B cell (primary cell): Measurements from ENCODE around the gene LAMC2. TPM values are rescaled to one million over a fixed set of nuclear protein-coding genes. Genes with fewer than 3 reads are reported as not detected.

Source experiments
- ATAC-seq: fragments of 200-7000 bp; cut with Tn5 transposase; one replicate; pipeline ENCODE4 v1.10.0; 2021; ENCODE audit warnings: low read depth, mild to moderate bottlenecking, moderate number of reproducible peaks, moderate library complexity
- CTCF ChIA-PET: fragments of 350-600 bp; sonication (Branson Sonifier 250); formaldehyde crosslinking; loops from one replicate; lab custom pipeline; 2021; ENCODE audit warnings: antibody characterized with exemption, inconsistent platforms; lab: Charles Lee
- POLR2A ChIA-PET: fragments of 350-600 bp; sonication (Branson Sonifier 250); formaldehyde crosslinking; loops from one replicate; lab custom pipeline; 2021; ENCODE audit warnings: antibody characterized with exemption; lab: Charles Lee
- DNase-seq: peaks from one replicate; pipeline ENCODE4 v3.0.0; 2013
- H2AFZ ChIP-seq: 2 replicates; pipeline ENCODE4 v1.6.1; 2012; ENCODE audit warnings: mild to moderate bottlenecking, low read depth, low read length; ENCODE audit not compliant: insufficient read depth, poor library complexity, severe bottlenecking
- H3K27ac ChIP-seq, 2 donors: 1 replicate in 1 of 2; 2 replicates in 1 of 2; pipeline ENCODE4 v1.5.1; 2012 to 2013; ENCODE audit warnings: low read length in 2 of 2, mild to moderate bottlenecking in 2 of 2, moderate library complexity in 1 of 2
- H3K27me3 ChIP-seq, 4 experiments: fragments of 200-600 bp in 1 of 4; sonication (generic) in 1 of 4; replicated peaks in 1 of 4; 1 replicate in 2 of 4; 2 replicates in 2 of 4; pipeline versions ENCODE4 v1.6.1 to v1.7.0; 2013 to 2016; ENCODE audit warnings: low read length in 3 of 4, mild to moderate bottlenecking in 2 of 4, mixed read lengths in 1 of 4, moderate library complexity in 1 of 4; ENCODE audit not compliant: insufficient read depth in 4 of 4, control insufficient read depth in 3 of 4; ENCODE audit errors: control extremely low read depth in 1 of 4
- H3K36me3 ChIP-seq, 2 experiments: replicated peaks in 1 of 2; 1 replicate in 1 of 2; 2 replicates in 1 of 2; pipeline versions ENCODE4 v1.6.1 to v1.7.1; 2013; ENCODE audit warnings: low read length in 1 of 2; ENCODE audit not compliant: insufficient read depth in 2 of 2, control insufficient read depth in 1 of 2; ENCODE audit errors: control extremely low read depth in 1 of 2, extremely low read depth in 1 of 2
- H3K4me1 ChIP-seq, 2 donors: fragments of 200-600 bp in 1 of 2; sonication (generic) in 1 of 2; 1 replicate in 1 of 2; 2 replicates in 1 of 2; pipeline versions ENCODE4 v1.5.1 to v1.6.1; 2013 to 2017; ENCODE audit warnings: low read length in 2 of 2; ENCODE audit not compliant: control insufficient read depth in 2 of 2, insufficient read depth in 2 of 2
- H3K4me2 ChIP-seq: replicated peaks from 2 replicates; pipeline ENCODE3; 2012; ENCODE audit warnings: mild to moderate bottlenecking, low read depth, low read length; ENCODE audit not compliant: poor library complexity, severe bottlenecking
- H3K4me3 ChIP-seq, 5 experiments: fragments of 200-600 bp in 1 of 5; sonication (generic) in 1 of 5; 1 replicate in 3 of 5; 2 replicates in 2 of 5; pipeline versions ENCODE4 v1.5.1 to v1.7.0; 2011 to 2016; ENCODE audit warnings: low read length in 4 of 5, mild to moderate bottlenecking in 4 of 5, low read depth in 2 of 5, control low read depth in 1 of 5, moderate library complexity in 1 of 5; ENCODE audit not compliant: insufficient read depth in 1 of 5; ENCODE audit errors: control extremely low read depth in 1 of 5, extremely low read depth in 1 of 5
- H3K79me2 ChIP-seq: fragments of 200-600 bp; sonication (generic); one replicate; pipeline ENCODE4 v1.6.0; 2016; ENCODE audit warnings: low read length; ENCODE audit not compliant: control insufficient read depth, insufficient read depth
- H3K9ac ChIP-seq: fragments of 200-600 bp; sonication (generic); 2 replicates; pipeline ENCODE4 v1.6.1; 2017; ENCODE audit warnings: mild to moderate bottlenecking, low read length, moderate library complexity
- H3K9me3 ChIP-seq, 3 donors: one replicate each; pipeline versions ENCODE4 v1.6.1 to v1.7.1; 2013; ENCODE audit warnings: low read length in 2 of 3; ENCODE audit not compliant: control insufficient read depth in 2 of 3, insufficient read depth in 1 of 3; ENCODE audit errors: control extremely low read depth in 1 of 3
- H4K20me1 ChIP-seq: 2 replicates; pipeline ENCODE4 v1.6.0; 2012; ENCODE audit warnings: mild to moderate bottlenecking, low read length; ENCODE audit not compliant: insufficient read depth, control insufficient read depth, poor library complexity, severe bottlenecking
- H3K27ac Mint-ChIP-seq: one replicate; pipeline ENCODE4 v1.8.0; 2021; ENCODE audit warnings: mixed read lengths
- H3K27me3 Mint-ChIP-seq: one replicate; pipeline ENCODE4 v1.8.0; 2021; ENCODE audit warnings: mixed read lengths
- H3K4me1 Mint-ChIP-seq: one replicate; pipeline ENCODE4 v1.8.0; 2021; ENCODE audit warnings: mixed read lengths
- H3K4me3 Mint-ChIP-seq: one replicate; pipeline ENCODE4 v1.8.0; 2021; ENCODE audit warnings: mixed read lengths
- H3K9me3 Mint-ChIP-seq: one replicate; pipeline ENCODE4 v1.8.0; 2022; ENCODE audit warnings: mixed read lengths; ENCODE audit not compliant: insufficient read depth
- CTCF ChIP-seq: fragments of 200-600 bp; IDR thresholded peaks from one replicate; pipeline ENCODE4 v1.8.0; 2022; ENCODE audit warnings: antibody characterized with exemption, mild to moderate bottlenecking
- EZH2 ChIP-seq: IDR thresholded peaks from 2 replicates; pipeline ENCODE4 v1.6.1; 2012; ENCODE audit warnings: borderline replicate concordance, low read depth, mild to moderate bottlenecking, moderate library complexity, low read length; ENCODE audit not compliant: insufficient read depth, poor library complexity, severe bottlenecking
- WGBS: methylation state at CpG from one replicate; pipeline ENCODE4 v1.1.5; 2013; ENCODE audit warnings: missing lambda C conversion rate; ENCODE audit not compliant: insufficient coverage; 5-methylcytosine and 5-hydroxymethylcytosine counted together
- intact Hi-C: fragments of 100-400 bp; cut with micrococcal nuclease; formaldehyde crosslinking; loops from one replicate; pipeline ENCODE4 v1.10.0; 2022
- polyA plus RNA-seq: library from polyadenylated mRNA; depleted of rRNA; stranded (reverse); fragments of >200 nt; gene quantifications from 2 replicates; pipeline ENCODE4 v1.2.3, GENCODE V29; 2012
- total RNA-seq, 2 donors: library from RNA; stranded (reverse); fragments of 120-200 nt in 1 of 2; gene quantifications; 1 replicate in 1 of 2; 2 replicates in 1 of 2; pipeline versions ENCODE4 v1.2.3 to v1.2.4, GENCODE V29; 2013 to 2022

The LAMC2 gene
- total and polyA plus RNA-seq, 2 donors (not counting 1 experiment from before 2014, with no cell fraction given): not detected

- Histone ChIP-seq H3K4me1 (no peaks in the 10 kb centered on the region), H3K27ac (no peak overlapping the region)
These were observed 55.4 kb downstream of the LAMC2 start for GRCh38 chr1:183241471-183241870.

GRCh38 chr1:183242556-183242955 is 56.5 kb downstream of the LAMC2 start:
- Histone ChIP-seq H3K4me2 (no peak overlapping the region), H3K4me1 (no peaks in the 10 kb centered on the region), H3K79me2 (no peaks in the 10 kb centered on the region), H3K36me3 (no peaks in the 10 kb centered on the region), H3K27me3 (peaks cover 0 to 10% (median 2%) of the 10 kb centered on the region in 4 experiments), H3K9me3 (no peaks in the 10 kb centered on the region), H3K9ac (no peak overlapping the region), H4K20me1 (no peaks in the 10 kb centered on the region), H3K4me3 (no peak overlapping the region), H3K27ac (no peak overlapping the region), H2AFZ (no peak overlapping the region)
- Mint-ChIP-seq H3K27ac (no peak overlapping the region), H3K4me3 (no peak overlapping the region), H3K4me1 (no peaks in the 10 kb centered on the region), H3K9me3 (no peaks in the 10 kb centered on the region), H3K27me3 (peaks cover 34% of the 10 kb centered on the region)
- CTCF ChIA-PET: no interaction called here
- ATAC-seq (no peak), DNase-seq (no peak)
- TF ChIP-seq CTCF (no peak), EZH2 (no peak)
- POLR2A ChIA-PET: no interaction called here
- intact Hi-C loops: no loop called here
- WGBS: 67% methylated on average over 3 of the region's 3 CpGs

More at GRCh38 chr1:183241471-183241870, 55.4 kb downstream of the LAMC2 start:
- Histone ChIP-seq H3K4me2 (no peak overlapping the region), H3K9ac (no peak overlapping the region), H3K9me3 (no peaks in the 10 kb centered on the region), H4K20me1 (no peaks in the 10 kb centered on the region), H3K79me2 (no peaks in the 10 kb centered on the region), H3K4me3 (no peak overlapping the region), H3K27me3 (peaks cover 0 to 10% (median 3%) of the 10 kb centered on the region in 4 experiments), H3K36me3 (no peaks in the 10 kb centered on the region), H2AFZ (no peak overlapping the region)
- TF ChIP-seq EZH2 (no peak), CTCF (no peak)
- ATAC-seq (no peak), DNase-seq (no peak)
- WGBS: 87% methylated on average over 3 of the region's 3 CpGs
- ChIA-PET CTCF (no interaction called here), POLR2A (no interaction called here)
- Mint-ChIP-seq H3K4me1 (no peaks in the 10 kb centered on the region), H3K27me3 (peaks cover 31% of the 10 kb centered on the region), H3K27ac (no peak overlapping the region), H3K4me3 (no peak overlapping the region), H3K9me3 (no peaks in the 10 kb centered on the region)
- intact Hi-C loops: no loop called here
